GM19043 (cell line): ENCODE results near the gene ANKS1A.
"Not testable (repeated sequence)": the region's sequence is repeated elsewhere in the genome, so short reads cannot be mapped to it uniquely, and the experiment has no call there.

Experiments used
- ATAC-seq: cut with Tn5 transposase; IDR thresholded peaks from one replicate; pipeline ENCODE4 v1.9.1; 2021; ENCODE audit warnings: low read depth; ENCODE audit not compliant: unreplicated experiment

The ANKS1A gene

GRCh38 chr6:34888874-34889555, at the start of gene ANKS1A:
Gene ANKS1A (plus strand): TSS chr6:34889255. CDS start chr6:34889403, 148 bp downstream.
- no peak for ATAC-seq

GRCh38 chr6:34839666-34840352, 49.2 kb upstream of the ANKS1A start:
- no peak for ATAC-seq

- not testable (repeated sequence) for ATAC-seq
Measured at GRCh38 chr6:34849066-34849465, 40.0 kb upstream of the ANKS1A start.

GRCh38 chr6:34851361-34851760, 37.7 kb upstream of the ANKS1A start:
- no peak for ATAC-seq

GRCh38 chr6:34852406-34853085, 36.5 kb upstream of the ANKS1A start:
- no peak for ATAC-seq

- no peak for ATAC-seq
Measured at GRCh38 chr6:34855463-34855862, 33.6 kb upstream of the ANKS1A start.

GRCh38 chr6:34858681-34859080, 30.4 kb upstream of the ANKS1A start:
- no peak for ATAC-seq

- no peak for ATAC-seq
Measured at GRCh38 chr6:34859951-34860350, 29.1 kb upstream of the ANKS1A start.

- ATAC-seq = no peak
Measured at GRCh38 chr6:34860776-34861175, 28.3 kb upstream of the ANKS1A start.

- no peak for ATAC-seq
Measured at GRCh38 chr6:34864007-34864406, 25.0 kb upstream of the ANKS1A start.

- ATAC-seq = no peak
Measured at GRCh38 chr6:34865107-34865506, 23.9 kb upstream of the ANKS1A start.

- ATAC-seq = no peak
Measured at GRCh38 chr6:34866509-34866908, 22.5 kb upstream of the ANKS1A start.

GRCh38 chr6:34867484-34867883, 21.6 kb upstream of the ANKS1A start:
- no peak for ATAC-seq

- no peak for ATAC-seq
Measured at GRCh38 chr6:34871853-34872252, 17.2 kb upstream of the ANKS1A start.

GRCh38 chr6:34872332-34872731, 16.7 kb upstream of the ANKS1A start:
- ATAC-seq = no peak

GRCh38 chr6:34875292-34876213, 13.5 kb upstream of the ANKS1A start:
- no peak for ATAC-seq

- no peak for ATAC-seq
Measured at GRCh38 chr6:34876472-34876871, 12.6 kb upstream of the ANKS1A start.

- no peak for ATAC-seq
Measured at GRCh38 chr6:34877259-34877658, 11.8 kb upstream of the ANKS1A start.

GRCh38 chr6:34877869-34878485, 11.1 kb upstream of the ANKS1A start:
- no peak for ATAC-seq

- ATAC-seq = not testable (repeated sequence)
Measured at GRCh38 chr6:34884073-34884472, 5.0 kb upstream of the ANKS1A start.
